GM19238 (cell line): ENCODE results near the gene RHOB.
"Not testable (repeated sequence)": the region's sequence is repeated elsewhere in the genome, so short reads cannot be mapped to it uniquely, and the experiment has no call there.

Source experiments
- DNase-seq: peaks from one replicate; pipeline ENCODE4 v3.0.0; 2011; ENCODE audit warnings: low spot score; ENCODE audit not compliant: insufficient read length

RHOB gene

GRCh38 chr2:20490300-20491181, 43.7 kb downstream of the RHOB start:
- DNase-seq, result no peak

- DNase-seq, result no peak
Observed at GRCh38 chr2:20491739-20492531, 45.1 kb downstream of the RHOB start.

GRCh38 chr2:20493095-20493494, 46.2 kb downstream of the RHOB start:
- DNase-seq, result not testable (repeated sequence)

GRCh38 chr2:20494241-20494640, 47.4 kb downstream of the RHOB start:
- DNase-seq, result no peak

GRCh38 chr2:20496076-20496872, 49.4 kb downstream of the RHOB start:
- no peak for DNase-seq

GRCh38 chr2:20496942-20497341, 50.1 kb downstream of the RHOB start:
- no peak for DNase-seq
